ENCODE results near the gene PIK3R2. TPM values are rescaled to one million over a fixed set of nuclear protein-coding genes. Genes with fewer than 3 reads are reported as not detected.
A peak's percentile ranks its signal among the peaks of the same experiment; 100 is the strongest.

PIK3R2 gene
- total and polyA plus RNA-seq, 2 experiments from 2014 or later = 1.5 to 29.2 TPM

GRCh38 chr19:18202778-18203407, 49.9 kb downstream of the PIK3R2 start:
- H3K9me3 ChIP-seq (ENCODE audit: low read depth) = no peaks in the 10 kb centered on the region
- peak overlapping the region; percentile 70; the same call in 1 of the 2 replicates for H2AFZ ChIP-seq
- in situ Hi-C loops (cut with MboI) = no loop called here
- H3F3A ChIP-seq (ENCODE audit: insufficient read depth) = peaks cover 9% of the 10 kb centered on the region; the same call in 1 of the 2 replicates
- no peaks in the 10 kb centered on the region for H3K27me3 ChIP-seq (replicated peaks; ENCODE audit: insufficient read depth)
- H3K36me3 ChIP-seq (ENCODE audit: low read depth) = no peaks in the 10 kb centered on the region
- H3K4me3 ChIP-seq = peak overlapping the region; percentile 84
- H4K20me1 ChIP-seq (ENCODE audit: insufficient read depth) = no peaks in the 10 kb centered on the region
- peak overlapping the region; percentile 90 for H3K4me2 ChIP-seq (ENCODE audit: unreplicated experiment)
- peaks cover 13% of the 10 kb centered on the region for H3K4me1 ChIP-seq (ENCODE audit: insufficient read depth)
- WGBS, 2 experiments (ENCODE audit: low coverage in 1 of 2, low lambda C conversion rate in 2 of 2, missing lambda C conversion rate in 2 of 2) = 13 to 14% methylated on average over 32 of the region's 32 CpGs
- peak; percentile 43 for DNase-seq
- H3K9me2 ChIP-seq (ENCODE audit: insufficient read depth) = no peaks in the 10 kb centered on the region
- no peak for TF ChIP-seq EZH2phosphoT487 (IDR thresholded peaks at IDR 0.05; ENCODE audit: insufficient read depth, low read depth)
- no peak for TF ChIP-seq EZH2 (IDR thresholded peaks at IDR 0.05; ENCODE audit: insufficient read depth, poor library complexity, severe bottlenecking)
- H3K27ac ChIP-seq = no peak overlapping the region
- no peaks in the 10 kb centered on the region for H3K79me2 ChIP-seq (ENCODE audit: insufficient read depth)
- peak overlapping the region; percentile 74 for H3K9ac ChIP-seq

- Histone ChIP-seq H3K9me2 (ENCODE audit: insufficient read depth) (no peaks in the 10 kb centered on the region), H3F3A (ENCODE audit: insufficient read depth) (peaks cover 11% of the 10 kb centered on the region; the same call in 1 of the 2 replicates), H3K4me2 (ENCODE audit: unreplicated experiment) (peak overlapping the region; percentile 90), H4K20me1 (ENCODE audit: insufficient read depth) (no peaks in the 10 kb centered on the region), H3K27me3 (replicated peaks; ENCODE audit: insufficient read depth) (no peaks in the 10 kb centered on the region), H3K79me2 (ENCODE audit: insufficient read depth) (no peaks in the 10 kb centered on the region), H3K9me3 (ENCODE audit: low read depth) (no peaks in the 10 kb centered on the region), H3K4me1 (ENCODE audit: insufficient read depth) (peaks cover 14% of the 10 kb centered on the region), H3K4me3 (peak overlapping the region; percentile 84), H2AFZ (peak overlapping the region; percentile 70), H3K27ac (no peak overlapping the region), H3K36me3 (ENCODE audit: low read depth) (no peaks in the 10 kb centered on the region), H3K9ac (peak overlapping the region; percentile 74)
- peak; percentile 55 for DNase-seq
- in situ Hi-C loops (cut with MboI) = no loop called here
- no peak for TF ChIP-seq EZH2phosphoT487 (IDR thresholded peaks at IDR 0.05; ENCODE audit: insufficient read depth, low read depth)
- TF ChIP-seq EZH2 (IDR thresholded peaks at IDR 0.05; ENCODE audit: insufficient read depth, poor library complexity, severe bottlenecking) = no peak
- 1% methylated on average over 32 to 38 of the region's 38 CpGs for WGBS, 2 experiments (ENCODE audit: low coverage in 1 of 2, low lambda C conversion rate in 2 of 2, missing lambda C conversion rate in 2 of 2)
These were observed 50.5 kb downstream of the PIK3R2 start for GRCh38 chr19:18203408-18203862.

GRCh38 chr19:18203863-18204393, 51.0 kb downstream of the PIK3R2 start, which contains the start of gene RAB3A:
Gene RAB3A (minus strand): TSS chr19:18204042. CDS start chr19:18202740, 1,302 bp downstream.
- Histone ChIP-seq H4K20me1 (ENCODE audit: insufficient read depth) (no peaks in the 10 kb centered on the region), H3K4me1 (ENCODE audit: insufficient read depth) (peaks cover 14% of the 10 kb centered on the region), H3K27me3 (replicated peaks; ENCODE audit: insufficient read depth) (no peaks in the 10 kb centered on the region), H3K9me2 (ENCODE audit: insufficient read depth) (no peaks in the 10 kb centered on the region), H3K27ac (peak within 1 kb of the TSS; percentile 98), H3K9me3 (ENCODE audit: low read depth) (no peaks in the 10 kb centered on the region), H3K9ac (peak within 1 kb of the TSS; percentile 95), H3K4me2 (ENCODE audit: unreplicated experiment) (peak within 1 kb of the TSS; percentile 96), H3K4me3 (peak within 1 kb of the TSS; percentile 84), H3F3A (ENCODE audit: insufficient read depth) (peaks cover 11% of the 10 kb centered on the region; the same call in 1 of the 2 replicates), H2AFZ (peak within 1 kb of the TSS; percentile 84), H3K79me2 (ENCODE audit: insufficient read depth) (no peaks in the 10 kb centered on the region), H3K36me3 (ENCODE audit: low read depth) (no peaks in the 10 kb centered on the region)
- in situ Hi-C loops (cut with MboI) = no loop called here
- TF ChIP-seq EZH2phosphoT487 (IDR thresholded peaks at IDR 0.05; ENCODE audit: insufficient read depth, low read depth) (no peak), EZH2 (IDR thresholded peaks at IDR 0.05; ENCODE audit: insufficient read depth, poor library complexity, severe bottlenecking) (no peak)
- peak; percentile 100 for DNase-seq
- WGBS, 2 experiments (ENCODE audit: low coverage in 1 of 2, low lambda C conversion rate in 2 of 2, missing lambda C conversion rate in 2 of 2) = 0 to 2% methylated on average over 38 to 41 of the region's 50 CpGs

GRCh38 chr19:18204394-18205199, 51.6 kb downstream of the PIK3R2 start:
- Histone ChIP-seq H3K36me3 (ENCODE audit: low read depth) (no peaks in the 10 kb centered on the region), H3K27ac (peak overlapping the region; percentile 98), H3F3A (ENCODE audit: insufficient read depth) (peaks cover 11% of the 10 kb centered on the region; the same call in 1 of the 2 replicates), H2AFZ (peak overlapping the region; percentile 84), H3K9me3 (ENCODE audit: low read depth) (no peaks in the 10 kb centered on the region), H3K4me3 (peak overlapping the region; percentile 79), H3K9me2 (ENCODE audit: insufficient read depth) (no peaks in the 10 kb centered on the region), H3K27me3 (replicated peaks; ENCODE audit: insufficient read depth) (no peaks in the 10 kb centered on the region), H3K4me2 (ENCODE audit: unreplicated experiment) (peak overlapping the region; percentile 96), H4K20me1 (ENCODE audit: insufficient read depth) (no peaks in the 10 kb centered on the region), H3K79me2 (ENCODE audit: insufficient read depth) (no peaks in the 10 kb centered on the region), H3K4me1 (ENCODE audit: insufficient read depth) (peaks cover 14% of the 10 kb centered on the region), H3K9ac (peak overlapping the region; percentile 95)
- TF ChIP-seq EZH2phosphoT487 (IDR thresholded peaks at IDR 0.05; ENCODE audit: insufficient read depth, low read depth) (no peak), EZH2 (IDR thresholded peaks at IDR 0.05; ENCODE audit: insufficient read depth, poor library complexity, severe bottlenecking) (no peak)
- DNase-seq = peak; percentile 64
- in situ Hi-C loops (cut with MboI) = no loop called here
- 1 to 3% methylated on average over 22 of the region's 22 CpGs for WGBS, 2 experiments (ENCODE audit: low coverage in 1 of 2, low lambda C conversion rate in 2 of 2, missing lambda C conversion rate in 2 of 2)
